OCI-LY3 (cell line): Measurements from ENCODE around the gene HYAL1.

ENCODE experiments used
- H2AFZ ChIP-seq: fragments of 200-600, 300-600 bp; shearing (Covaris generic); 2 replicates; pipeline ENCODE4 v1.6.0; 2014; ENCODE audit warnings: antibody characterized with exemption, low read depth, low read length
- H3K27ac ChIP-seq: fragments of 200-600, 300-600 bp; sonication (generic); 2 replicates; pipeline ENCODE4 v1.5.1; 2014; ENCODE audit warnings: mild to moderate bottlenecking, low read length, moderate library complexity, mixed read lengths
- H3K27me3 ChIP-seq: fragments of 200-600, 300-600 bp; sonication (generic); 2 replicates; pipeline ENCODE4 v1.6.1; 2014; ENCODE audit warnings: low read depth, low read length, mixed read lengths
- H3K36me3 ChIP-seq: fragments of 200-600, 300-600 bp; sonication (generic); replicated peaks from 2 replicates; pipeline ENCODE3; 2014; ENCODE audit warnings: low read depth, low read length, mixed read lengths
- H3K4me1 ChIP-seq: fragments of 300-600, 200-600 bp; sonication (generic); 2 replicates; pipeline ENCODE4 v1.6.1; 2014; ENCODE audit warnings: low read length, mixed read lengths
- H3K4me2 ChIP-seq: fragments of 200-600, 300-600 bp; sonication (generic); 2 replicates; pipeline ENCODE4 v1.6.1; 2014; ENCODE audit warnings: low read length, mixed read lengths
- H3K4me3 ChIP-seq: fragments of 300-600, 200-600 bp; sonication (generic); 2 replicates; pipeline ENCODE4 v1.5.1; 2014; ENCODE audit warnings: antibody characterized with exemption, mild to moderate bottlenecking, low read length, moderate library complexity
- H3K79me2 ChIP-seq: fragments of 300-600, 200-600 bp; shearing (Covaris generic); 2 replicates; pipeline ENCODE4 v1.6.1; 2014; ENCODE audit warnings: mild to moderate bottlenecking, low read length, mixed read lengths
- H3K9ac ChIP-seq: fragments of 300-600, 200-600 bp; shearing (Covaris generic); 2 replicates; pipeline ENCODE4 v1.6.0; 2014; ENCODE audit warnings: mild to moderate bottlenecking, low read length, moderate library complexity
- H3K9me3 ChIP-seq: fragments of 200-600, 300-600 bp; shearing (Covaris generic); 2 replicates; pipeline ENCODE4 v1.6.1; 2014; ENCODE audit warnings: low read length, mixed read lengths; ENCODE audit not compliant: insufficient read depth
- H4K20me1 ChIP-seq: fragments of 200-600, 300-600 bp; sonication (generic); 2 replicates; pipeline ENCODE4 v1.6.1; 2016; ENCODE audit warnings: low read length, mixed read lengths; ENCODE audit not compliant: insufficient read depth
- CTCF ChIP-seq: fragments of 200-600, 300-600 bp; sonication (generic); IDR thresholded peaks from 2 replicates; pipeline ENCODE4 v1.5.1; 2014; ENCODE audit warnings: antibody characterized with exemption, low read length, low read depth
- EZH2phosphoT487 ChIP-seq: fragments of 200-600 bp; shearing (Covaris generic); IDR thresholded peaks from 2 replicates; pipeline ENCODE4 v1.6.1; 2018; ENCODE audit warnings: antibody characterized with exemption, mixed run types, low read depth

HYAL1 gene

GRCh38 chr3:50254577-50255250, 48.7 kb downstream of the HYAL1 start:
- peaks cover 2% of the 10 kb centered on the region; the same call in 1 of the 2 replicates for H3K4me1 ChIP-seq
- no peak overlapping the region for H3K27ac ChIP-seq
- H3K4me2 ChIP-seq: no peak overlapping the region
- no peak overlapping the region for H3K9ac ChIP-seq
- H3K4me3 ChIP-seq: no peak overlapping the region
- H3K36me3 ChIP-seq: peaks cover 71% of the 10 kb centered on the region
- H4K20me1 ChIP-seq: peaks cover 40% of the 10 kb centered on the region
- H3K9me3 ChIP-seq: 0 out of 2 replicates have a peak, but pooled peaks cover 6% of the 10 kb centered on the region
- H2AFZ ChIP-seq: no peak overlapping the region
- H3K79me2 ChIP-seq: peaks cover 17% of the 10 kb centered on the region
- H3K27me3 ChIP-seq: no peaks in the 10 kb centered on the region
- TF ChIP-seq CTCF: no peak

GRCh38 chr3:50251220-50251619, 52.2 kb downstream of the HYAL1 start:
- TF ChIP-seq CTCF: no peak

GRCh38 chr3:50250514-50250913, 52.9 kb downstream of the HYAL1 start:
- H3K4me3 ChIP-seq: no peak overlapping the region
- peaks cover 15% of the 10 kb centered on the region for H3K4me1 ChIP-seq
- no peak overlapping the region for H2AFZ ChIP-seq
- no peak for TF ChIP-seq EZH2phosphoT487
- no peak for TF ChIP-seq CTCF
- no peak overlapping the region for H3K9ac ChIP-seq
- no peaks in the 10 kb centered on the region for H3K27me3 ChIP-seq
- H3K9me3 ChIP-seq: no peaks in the 10 kb centered on the region
- no peak overlapping the region for H3K4me2 ChIP-seq
- no peak overlapping the region for H3K27ac ChIP-seq
- peaks cover 52% of the 10 kb centered on the region for H3K36me3 ChIP-seq
- peaks cover 57% of the 10 kb centered on the region for H3K79me2 ChIP-seq
- H4K20me1 ChIP-seq: peaks cover 74% of the 10 kb centered on the region

More at GRCh38 chr3:50251220-50251619, 52.2 kb downstream of the HYAL1 start:
- H3K27ac ChIP-seq: no peak overlapping the region
- peaks cover 55% of the 10 kb centered on the region for H3K36me3 ChIP-seq
- H3K27me3 ChIP-seq: no peaks in the 10 kb centered on the region
- H3K4me2 ChIP-seq: no peak overlapping the region
- no peak overlapping the region for H3K4me3 ChIP-seq
- no peak overlapping the region for H2AFZ ChIP-seq
- peaks cover 51% of the 10 kb centered on the region for H3K79me2 ChIP-seq
- no peak overlapping the region for H3K9ac ChIP-seq
- H4K20me1 ChIP-seq: peaks cover 74% of the 10 kb centered on the region
- no peaks in the 10 kb centered on the region for H3K9me3 ChIP-seq
- peaks cover 9% of the 10 kb centered on the region for H3K4me1 ChIP-seq
